ENCODE results near the gene SLC7A14. TPM values are rescaled to one million over a fixed set of nuclear protein-coding genes. Genes with fewer than 3 reads are reported as not detected.

SLC7A14 gene
- polyA plus RNA-seq, 3 donors: not detected

DNA sequence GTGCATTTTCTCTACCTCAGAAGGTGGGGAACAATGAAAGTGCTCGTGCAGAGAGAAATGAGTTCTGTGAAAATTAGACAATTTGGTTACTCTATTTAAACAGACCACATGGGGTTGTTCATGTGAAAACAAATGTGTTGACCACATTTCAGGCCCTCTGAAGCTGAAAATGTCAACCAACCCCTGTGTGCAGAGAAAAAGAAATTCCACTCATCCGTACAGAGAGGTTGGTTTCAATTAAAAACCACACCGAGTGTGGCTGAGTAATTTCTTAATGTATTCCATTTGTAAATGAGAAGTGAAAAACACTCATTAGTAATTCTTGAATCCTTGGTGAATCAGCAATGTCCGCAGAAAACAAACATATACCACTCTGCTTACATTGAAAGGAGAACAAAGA lies 46.9 kb upstream of the SLC7A14 start:
- Histone ChIP-seq H3K9ac (ENCODE audit: insufficient read depth, low read length, poor library complexity, severe bottlenecking) (no peak overlapping the region), H3K27ac (ENCODE audit: low read depth in 1 of 2, low read length in 2 of 2) (no peak overlapping the region), H3K79me2 (ENCODE audit: insufficient read depth, low read length) (no peaks in the 10 kb centered on the region), H3K4me2 (replicated peaks; ENCODE audit: extremely low read depth, low read length, poor library complexity, severe bottlenecking) (no peak overlapping the region), H3K9me3 (replicated peaks in 1 of 2; ENCODE audit: control insufficient read depth in 1 of 2, insufficient read depth in 1 of 2, low read length in 2 of 2) (no peaks in the 10 kb centered on the region), H3K4me1 (ENCODE audit: control insufficient read depth in 1 of 2, insufficient read depth in 2 of 2, low read length in 2 of 2) (no peaks in the 10 kb centered on the region), H3K36me3 (replicated peaks in 1 of 2; ENCODE audit: control insufficient read depth in 1 of 2, insufficient read depth in 2 of 2, low read length in 2 of 2) (no peaks in the 10 kb centered on the region), H2AFZ (ENCODE audit: insufficient read depth, low read depth, low read length, poor library complexity, severe bottlenecking) (no peak overlapping the region), H3K4me3 (replicated peaks in 1 of 3; ENCODE audit: low read depth in 2 of 3, low read length in 3 of 3) (no peak overlapping the region), H3K27me3 (ENCODE audit: control insufficient read depth in 2 of 2, insufficient read depth in 2 of 2, low read length in 2 of 2) (no peaks in the 10 kb centered on the region), H4K20me1 (ENCODE audit: insufficient read depth, low read length) (no peaks in the 10 kb centered on the region)
- H3K27ac Mint-ChIP-seq: no peak overlapping the region
- intact Hi-C loops (cut with micrococcal nuclease): no loop called here
- WGBS (ENCODE audit: insufficient coverage): 80% methylated on average over 1 of the region's 4 CpGs
- DNase-seq: no peak
- no peaks in the 10 kb centered on the region for H3K4me1 Mint-ChIP-seq
- H3K4me3 Mint-ChIP-seq: no peak overlapping the region
- peaks cover 0 to 2% (median 0%) of the 10 kb centered on the region in 7 donors for H3K9me3 Mint-ChIP-seq
- TF ChIP-seq, protein P1, sequence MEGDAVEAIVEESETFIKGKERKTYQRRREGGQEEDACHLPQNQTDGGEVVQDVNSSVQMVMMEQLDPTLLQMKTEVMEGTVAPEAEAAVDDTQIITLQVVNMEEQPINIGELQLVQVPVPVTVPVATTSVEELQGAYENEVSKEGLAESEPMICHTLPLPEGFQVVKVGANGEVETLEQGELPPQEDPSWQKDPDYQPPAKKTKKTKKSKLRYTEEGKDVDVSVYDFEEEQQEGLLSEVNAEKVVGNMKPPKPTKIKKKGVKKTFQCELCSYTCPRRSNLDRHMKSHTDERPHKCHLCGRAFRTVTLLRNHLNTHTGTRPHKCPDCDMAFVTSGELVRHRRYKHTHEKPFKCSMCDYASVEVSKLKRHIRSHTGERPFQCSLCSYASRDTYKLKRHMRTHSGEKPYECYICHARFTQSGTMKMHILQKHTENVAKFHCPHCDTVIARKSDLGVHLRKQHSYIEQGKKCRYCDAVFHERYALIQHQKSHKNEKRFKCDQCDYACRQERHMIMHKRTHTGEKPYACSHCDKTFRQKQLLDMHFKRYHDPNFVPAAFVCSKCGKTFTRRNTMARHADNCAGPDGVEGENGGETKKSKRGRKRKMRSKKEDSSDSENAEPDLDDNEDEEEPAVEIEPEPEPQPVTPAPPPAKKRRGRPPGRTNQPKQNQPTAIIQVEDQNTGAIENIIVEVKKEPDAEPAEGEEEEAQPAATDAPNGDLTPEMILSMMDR (IDR thresholded peaks at IDR 0.05): no peak
- no peaks in the 10 kb centered on the region for H3K36me3 Mint-ChIP-seq
- peaks cover 0 to 6% (median 4%) of the 10 kb centered on the region in 3 donors for H3K27me3 Mint-ChIP-seq (ENCODE audit: low read depth in 3 of 3)

- H3K27ac ChIP-seq (ENCODE audit: low read depth in 1 of 2, low read length in 2 of 2): no peak overlapping the region
- no peaks in the 10 kb centered on the region for H3K4me1 Mint-ChIP-seq
- no peak overlapping the region for H3K4me2 ChIP-seq (replicated peaks; ENCODE audit: extremely low read depth, low read length, poor library complexity, severe bottlenecking)
- no peak overlapping the region for H2AFZ ChIP-seq (ENCODE audit: insufficient read depth, low read depth, low read length, poor library complexity, severe bottlenecking)
- no peaks in the 10 kb centered on the region for H3K36me3 Mint-ChIP-seq
- no peaks in the 10 kb centered on the region for H3K36me3 ChIP-seq (replicated peaks in 1 of 2; ENCODE audit: control insufficient read depth in 1 of 2, insufficient read depth in 2 of 2, low read length in 2 of 2)
- H3K4me1 ChIP-seq (ENCODE audit: control insufficient read depth in 1 of 2, insufficient read depth in 2 of 2, low read length in 2 of 2): no peaks in the 10 kb centered on the region
- H3K9me3 ChIP-seq (replicated peaks in 1 of 2; ENCODE audit: control insufficient read depth in 1 of 2, insufficient read depth in 1 of 2, low read length in 2 of 2): no peaks in the 10 kb centered on the region
- no peak overlapping the region for H3K4me3 Mint-ChIP-seq
- H3K79me2 ChIP-seq (ENCODE audit: insufficient read depth, low read length): no peaks in the 10 kb centered on the region
- H3K27ac Mint-ChIP-seq: no peak overlapping the region
- H3K4me3 ChIP-seq (replicated peaks in 1 of 3; ENCODE audit: low read depth in 2 of 3, low read length in 3 of 3): no peak overlapping the region
- intact Hi-C loops (cut with micrococcal nuclease): no loop called here
- H3K27me3 Mint-ChIP-seq (ENCODE audit: low read depth in 3 of 3): peaks cover 0 to 6% (median 4%) of the 10 kb centered on the region in 3 donors
- no peaks in the 10 kb centered on the region for H4K20me1 ChIP-seq (ENCODE audit: insufficient read depth, low read length)
- TF ChIP-seq, protein P1 (IDR thresholded peaks at IDR 0.05): no peak
- WGBS (ENCODE audit: insufficient coverage): 98% methylated on average over 6 of the region's 7 CpGs
- no peak for DNase-seq
- H3K9ac ChIP-seq (ENCODE audit: insufficient read depth, low read length, poor library complexity, severe bottlenecking): no peak overlapping the region
- H3K27me3 ChIP-seq (ENCODE audit: control insufficient read depth in 2 of 2, insufficient read depth in 2 of 2, low read length in 2 of 2): no peaks in the 10 kb centered on the region
- H3K9me3 Mint-ChIP-seq: peaks cover 0 to 1% (median 0%) of the 10 kb centered on the region in 7 donors
These were observed 46.0 kb upstream of the SLC7A14 start for GRCh38 chr3:170631755-170632488.
